GM21786 (cell line): ENCODE data around the gene ZNF143.

Source experiments
- ATAC-seq: cut with Tn5 transposase; IDR thresholded peaks from one replicate; pipeline ENCODE4 v1.9.1; 2021; ENCODE audit not compliant: unreplicated experiment

Gene ZNF143

GRCh38 chr11:9573775-9574621 is 113.2 kb downstream of the ZNF143 start:
- ATAC-seq, result no peak

- ATAC-seq, result no peak
These were observed 113.9 kb downstream of the ZNF143 start for GRCh38 chr11:9574622-9575259.

GRCh38 chr11:9575260-9576240 is 114.7 kb downstream of the ZNF143 start:
- no peak for ATAC-seq

DNA sequence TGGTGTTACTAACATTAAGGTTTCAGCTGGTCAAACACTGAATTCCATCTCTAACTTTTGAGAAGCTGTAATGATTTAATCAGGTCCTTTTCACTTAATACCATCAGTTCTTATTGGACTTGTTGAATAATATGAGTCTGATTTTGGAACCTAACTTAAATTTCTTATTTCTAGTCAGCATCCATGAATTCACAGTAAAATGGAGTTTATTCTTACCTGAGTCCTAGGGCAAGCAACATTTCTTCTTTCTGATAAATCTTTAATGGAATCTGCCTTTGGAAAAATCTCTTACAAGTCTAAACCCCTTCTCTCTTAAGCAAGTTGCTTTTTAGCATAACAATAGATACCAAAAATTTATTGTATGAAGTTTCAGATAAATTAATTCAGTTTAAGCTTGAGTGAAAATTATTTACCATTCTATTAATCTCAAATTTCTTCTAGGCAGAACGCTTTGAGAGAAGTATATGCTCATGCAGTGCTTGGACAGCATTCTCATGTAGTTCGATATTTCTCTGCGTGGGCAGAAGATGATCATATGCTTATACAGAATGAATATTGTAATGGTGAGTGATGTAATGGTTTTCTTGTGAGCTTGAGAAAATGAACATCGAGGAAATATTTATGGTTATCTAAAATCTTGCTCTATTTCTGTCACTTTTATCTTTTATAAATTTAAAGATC is 116.0 kb downstream of the ZNF143 start:
- ATAC-seq, result no peak

DNA sequence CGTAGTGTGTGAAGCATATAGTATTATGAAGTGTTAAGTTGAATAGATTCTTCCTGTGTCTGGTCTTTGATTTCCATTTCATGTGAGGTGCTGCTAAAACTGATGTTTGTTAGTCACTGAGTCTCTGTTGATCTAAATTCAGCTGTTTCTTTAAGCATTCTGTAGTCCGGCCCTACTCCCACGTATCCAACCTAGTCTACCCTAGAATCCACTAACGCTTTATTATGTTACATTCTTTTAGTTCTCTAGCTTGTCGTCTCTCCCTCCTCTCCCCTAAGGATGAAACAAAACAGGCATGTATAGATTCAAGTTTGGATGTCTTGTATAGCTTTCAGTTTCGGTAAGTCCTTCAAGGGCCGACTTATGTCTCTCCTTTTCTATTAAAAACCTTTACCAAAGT is 116.7 kb downstream of the ZNF143 start:
- no peak for ATAC-seq
